HG02763 (cell line): ENCODE results near the gene CTCF.
"Not testable (repeated sequence)": the region's sequence is repeated elsewhere in the genome, so short reads cannot be mapped to it uniquely, and the experiment has no call there.

Experiments used
- ATAC-seq: cut with Tn5 transposase; IDR thresholded peaks from one replicate; pipeline ENCODE4 v1.9.1; 2021; ENCODE audit warnings: mild to moderate bottlenecking, moderate library complexity; ENCODE audit not compliant: unreplicated experiment

CTCF gene, protein sequence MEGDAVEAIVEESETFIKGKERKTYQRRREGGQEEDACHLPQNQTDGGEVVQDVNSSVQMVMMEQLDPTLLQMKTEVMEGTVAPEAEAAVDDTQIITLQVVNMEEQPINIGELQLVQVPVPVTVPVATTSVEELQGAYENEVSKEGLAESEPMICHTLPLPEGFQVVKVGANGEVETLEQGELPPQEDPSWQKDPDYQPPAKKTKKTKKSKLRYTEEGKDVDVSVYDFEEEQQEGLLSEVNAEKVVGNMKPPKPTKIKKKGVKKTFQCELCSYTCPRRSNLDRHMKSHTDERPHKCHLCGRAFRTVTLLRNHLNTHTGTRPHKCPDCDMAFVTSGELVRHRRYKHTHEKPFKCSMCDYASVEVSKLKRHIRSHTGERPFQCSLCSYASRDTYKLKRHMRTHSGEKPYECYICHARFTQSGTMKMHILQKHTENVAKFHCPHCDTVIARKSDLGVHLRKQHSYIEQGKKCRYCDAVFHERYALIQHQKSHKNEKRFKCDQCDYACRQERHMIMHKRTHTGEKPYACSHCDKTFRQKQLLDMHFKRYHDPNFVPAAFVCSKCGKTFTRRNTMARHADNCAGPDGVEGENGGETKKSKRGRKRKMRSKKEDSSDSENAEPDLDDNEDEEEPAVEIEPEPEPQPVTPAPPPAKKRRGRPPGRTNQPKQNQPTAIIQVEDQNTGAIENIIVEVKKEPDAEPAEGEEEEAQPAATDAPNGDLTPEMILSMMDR

GRCh38 chr16:67562526-67562917 lies at the start of gene CTCF:
Gene CTCF, plus strand, starts transcription at chr16:67562526. Its CDS starts 48,307 bp downstream, at chr16:67610833.
- ATAC-seq = peak; percentile 51

- ATAC-seq = not testable (repeated sequence)
Measured at GRCh38 chr16:67513892-67514291, 48.4 kb upstream of the CTCF start.

DNA sequence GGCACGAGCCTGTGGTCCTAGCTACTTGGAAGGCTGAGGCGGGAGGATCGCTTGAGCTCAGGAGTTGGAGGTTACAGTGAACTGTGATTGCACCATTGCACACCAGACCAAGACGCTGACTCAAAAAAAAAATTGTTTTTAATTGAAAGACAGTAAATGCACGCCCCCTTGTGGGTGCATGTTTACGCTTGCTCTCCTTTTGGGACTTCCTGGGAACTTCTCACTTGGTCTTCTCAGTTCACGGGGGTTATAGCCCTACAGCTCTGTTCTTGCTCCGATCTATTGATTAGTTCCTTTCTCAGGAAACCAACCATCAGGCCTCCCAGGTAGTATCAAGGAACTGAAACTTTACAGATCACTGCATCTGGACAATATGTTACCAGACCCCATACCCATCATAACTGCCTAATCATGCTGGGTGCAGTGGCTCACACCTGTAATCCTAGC lies 47.9 kb upstream of the CTCF start:
- ATAC-seq = peak; percentile 33

DNA sequence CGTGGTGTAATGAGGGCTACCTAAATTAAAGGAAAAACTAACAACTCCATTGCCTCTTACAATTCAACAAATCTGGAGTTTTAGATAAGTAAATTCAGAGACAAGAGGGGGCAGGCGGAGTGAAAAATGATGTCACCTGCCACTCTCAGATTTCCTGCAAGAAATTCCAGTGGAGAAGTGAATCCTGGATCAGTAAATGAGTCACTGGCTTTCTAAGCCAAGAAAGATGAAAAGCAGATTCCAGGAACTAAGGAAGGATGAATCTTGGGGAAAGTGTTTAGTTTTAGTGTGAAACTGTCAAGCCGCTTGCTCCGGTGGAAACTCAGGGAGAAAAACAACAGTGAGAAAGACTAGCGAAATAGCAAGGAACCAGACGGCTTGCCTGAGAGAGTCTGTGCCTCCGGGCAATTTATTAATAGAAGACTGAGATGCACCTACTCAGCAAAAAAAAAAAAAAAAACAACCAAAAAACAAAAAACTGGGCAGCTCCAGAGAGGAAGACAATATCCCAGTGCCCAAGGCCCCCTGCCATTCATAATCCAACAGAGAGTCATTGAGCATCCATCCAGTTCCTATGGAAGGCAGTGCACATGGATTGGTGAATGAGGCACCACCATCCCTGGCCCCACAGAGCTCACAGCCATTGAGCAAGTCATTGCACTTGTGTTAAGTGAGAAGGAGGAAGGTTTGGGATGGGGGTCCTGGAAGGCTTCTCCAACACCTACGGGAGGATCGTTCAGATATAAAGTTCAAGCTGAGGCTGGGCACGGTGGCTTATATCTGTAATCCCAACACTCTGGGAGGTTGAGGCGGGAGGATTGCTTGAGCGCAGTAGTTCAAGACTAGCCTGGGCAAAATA lies 45.8 kb upstream of the CTCF start:
- ATAC-seq = no peak

DNA sequence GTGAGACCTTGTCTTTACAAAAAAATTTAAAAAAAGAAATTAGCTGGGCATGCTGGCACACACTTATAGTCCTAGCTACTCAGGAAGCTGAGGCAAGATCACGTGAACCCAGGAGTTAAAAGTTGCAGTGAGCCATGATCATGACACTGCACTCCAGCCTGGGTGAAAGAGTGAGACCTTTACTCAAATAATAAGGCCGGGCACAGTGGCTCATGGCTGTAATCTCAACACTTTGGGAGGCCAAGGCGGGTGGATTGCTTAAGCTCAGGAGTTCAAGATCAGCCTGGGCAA lies 45.2 kb upstream of the CTCF start:
- ATAC-seq = no peak

- ATAC-seq = peak; percentile 46
Measured at GRCh38 chr16:67517661-67518423, 44.5 kb upstream of the CTCF start.

- ATAC-seq = no peak
Measured at GRCh38 chr16:67518676-67519075, 43.6 kb upstream of the CTCF start.

GRCh38 chr16:67519242-67519641 lies 43.1 kb upstream of the CTCF start:
- no peak for ATAC-seq

DNA sequence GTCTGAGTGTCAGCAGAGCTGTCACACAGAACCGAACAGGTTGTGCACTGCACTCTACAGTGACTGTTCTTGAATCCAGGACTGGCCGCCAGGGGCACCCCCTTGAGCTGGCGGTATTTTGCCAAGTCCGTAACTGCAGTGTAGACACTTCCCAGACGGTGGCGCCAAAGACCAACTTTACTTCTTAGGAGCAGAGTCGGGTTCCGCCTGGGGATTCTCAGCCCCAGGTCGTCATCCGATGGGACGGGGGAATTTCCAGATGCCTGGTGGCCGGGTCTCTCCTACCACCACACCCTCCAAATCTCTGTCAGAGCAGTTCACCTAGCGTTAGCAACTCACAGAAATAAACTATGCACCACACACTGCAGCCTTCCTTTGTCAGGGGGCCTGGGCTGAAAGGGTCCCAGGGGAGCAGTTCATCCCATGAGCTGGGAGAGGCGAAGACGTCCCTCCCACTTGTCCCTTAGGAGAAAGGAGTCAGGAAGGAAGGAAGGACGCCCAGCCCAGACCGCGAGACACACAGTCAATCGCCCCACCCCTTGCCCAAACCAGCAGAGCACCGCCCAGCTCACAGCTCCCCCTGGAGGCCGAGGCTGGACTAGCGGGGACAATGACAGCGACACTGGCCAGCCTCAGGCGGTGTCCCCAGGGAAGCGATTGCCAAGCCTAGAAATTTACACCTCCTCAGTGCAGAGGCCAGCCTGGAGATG lies 41.1 kb upstream of the CTCF start:
- ATAC-seq = peak; percentile 57

DNA sequence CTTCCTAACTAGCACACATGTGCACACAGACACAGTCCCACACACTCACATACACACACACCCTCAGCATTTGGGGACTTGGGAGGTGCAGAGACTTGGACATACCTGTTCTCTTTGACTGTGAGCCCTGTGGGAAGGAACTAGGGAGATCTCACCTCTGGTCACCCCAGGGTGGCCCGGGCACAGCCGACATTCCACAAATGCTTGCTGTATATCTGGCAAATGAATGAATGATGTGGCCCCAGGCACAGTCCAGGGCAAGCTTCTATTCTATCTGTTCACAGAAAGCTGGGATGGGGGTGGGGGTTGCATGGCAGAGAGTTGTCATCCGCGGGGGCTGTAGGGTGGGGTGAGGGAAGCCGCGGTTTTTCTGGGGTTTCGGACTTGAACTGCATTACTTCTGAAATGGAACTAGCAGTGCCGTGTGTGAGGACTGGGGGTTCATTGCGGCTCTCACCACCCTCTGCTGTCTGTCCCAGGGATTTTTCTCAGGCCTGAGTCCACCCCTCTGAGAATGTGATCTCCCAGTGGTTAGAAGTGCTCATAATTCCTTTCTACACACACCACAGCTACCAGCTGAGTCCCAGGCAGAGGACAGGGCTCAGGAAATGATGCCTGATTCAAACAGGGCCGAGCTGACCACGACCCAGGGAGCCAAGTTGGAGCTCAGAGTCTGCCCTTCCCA lies 37.0 kb upstream of the CTCF start:
- no peak for ATAC-seq

DNA sequence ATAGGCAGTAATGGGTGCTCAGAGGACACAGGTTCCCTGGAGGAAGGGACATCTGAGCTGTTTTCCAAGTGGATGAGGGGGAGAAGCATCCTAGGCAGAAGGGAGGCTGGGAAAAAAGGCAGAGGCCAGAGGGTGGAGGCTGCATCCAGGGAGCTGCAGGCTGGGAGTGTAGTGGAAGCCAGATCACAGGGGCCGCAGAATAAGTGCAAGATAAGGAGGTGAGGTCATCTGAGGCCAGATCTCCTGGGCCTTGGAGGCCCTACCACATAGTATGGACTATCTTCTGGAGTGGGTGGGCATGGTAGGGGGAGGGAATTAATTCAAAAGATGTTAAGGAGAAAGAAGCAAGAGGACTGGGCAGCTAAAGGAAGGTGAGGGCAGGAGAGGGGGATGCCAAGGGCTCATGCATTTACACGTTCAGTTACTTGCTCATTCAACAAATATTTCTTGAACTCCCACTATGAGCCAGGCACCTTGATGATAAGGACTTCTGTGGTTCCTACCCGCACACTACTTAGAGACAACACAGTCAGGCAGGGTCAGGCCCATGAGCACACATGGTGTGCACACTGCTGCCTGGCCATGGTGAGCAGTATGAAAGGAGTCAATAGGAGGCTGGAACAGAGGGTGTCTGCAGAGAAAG lies 36.1 kb upstream of the CTCF start:
- no peak for ATAC-seq

GRCh38 chr16:67528222-67528869 lies 34.0 kb upstream of the CTCF start, which contains the start of gene RIPOR1:
Gene RIPOR1, plus strand, starts transcription at chr16:67528829. Its CDS starts 9,618 bp downstream, at chr16:67538447.
- no peak for ATAC-seq

DNA sequence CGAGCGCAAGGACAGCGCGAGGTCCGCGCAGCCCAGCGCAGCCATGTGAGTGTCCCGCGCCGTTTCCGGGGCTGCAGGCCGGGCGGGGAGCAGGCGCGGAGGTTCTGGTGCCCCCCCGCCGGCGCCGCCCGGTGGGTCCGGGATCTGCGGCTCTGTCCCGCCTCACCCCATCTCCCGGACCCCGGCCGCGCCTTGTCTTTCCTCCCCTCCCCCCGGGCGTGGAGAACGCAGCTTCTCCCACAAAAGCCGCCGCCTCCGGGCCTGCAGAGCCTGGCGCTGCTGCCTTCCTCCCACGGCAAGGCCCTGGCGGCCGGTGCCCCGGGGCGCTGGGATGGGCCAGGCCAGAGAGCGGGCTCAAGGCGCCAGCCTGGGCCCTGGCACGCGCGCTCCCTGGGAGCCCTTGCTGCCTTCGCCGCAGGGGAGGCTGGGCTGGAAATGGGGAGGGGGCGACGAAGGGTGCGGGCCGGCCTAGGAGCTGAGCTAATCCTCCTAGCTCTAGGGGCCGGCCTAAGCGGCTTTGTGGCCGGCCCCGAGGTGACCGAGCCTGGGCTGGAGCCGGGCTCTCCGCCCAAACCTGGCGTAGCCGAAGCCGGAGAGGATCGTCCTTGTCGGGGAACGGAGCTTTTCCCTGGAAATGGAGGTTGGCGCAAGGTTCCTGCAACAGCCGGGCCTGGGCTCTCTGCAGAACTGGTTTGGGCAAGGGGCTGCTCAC lies 33.3 kb upstream of the CTCF start:
- ATAC-seq = no peak

DNA sequence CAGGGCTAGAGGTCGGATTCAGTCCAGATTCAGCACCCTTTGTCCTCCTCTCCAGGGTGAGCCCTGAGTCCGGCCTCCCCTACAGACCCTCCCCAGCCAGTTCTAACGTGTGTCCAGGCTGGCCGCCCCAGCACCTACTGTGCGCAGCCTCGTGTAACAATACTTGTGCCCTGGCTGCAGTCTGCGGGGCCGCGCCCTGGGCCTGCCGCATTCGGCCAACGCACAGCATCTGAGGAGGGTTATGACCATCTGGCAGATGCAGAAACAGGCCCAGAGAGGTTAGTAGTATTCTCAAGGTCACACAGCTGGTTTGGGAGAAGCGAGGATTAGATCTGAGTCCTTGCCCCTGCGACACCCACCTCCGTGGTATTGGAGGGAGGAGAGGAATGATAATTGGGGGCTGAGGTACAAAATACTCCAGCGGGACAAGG lies 32.7 kb upstream of the CTCF start:
- ATAC-seq = no peak

- ATAC-seq = peak; percentile 44
Measured at GRCh38 chr16:67530013-67530939, 32.0 kb upstream of the CTCF start.

GRCh38 chr16:67531247-67531646 lies 31.1 kb upstream of the CTCF start:
- ATAC-seq = no peak
